ENCODE measurements around the gene PXYLP1. TPM values are rescaled to one million over a fixed set of nuclear protein-coding genes. Genes with fewer than 3 reads are reported as not detected.

PXYLP1 gene
- total and polyA plus RNA-seq, 2 of the 8 experiments (the other 6 are each of a cell fraction or from before 2014, with no cell fraction given): 19.4 to 20.6 TPM

GRCh38 chr3:141321109-141321497, 89.5 kb downstream of the PXYLP1 start:
- H2AK5ac ChIP-seq (ENCODE audit: low read depth, low read length): no peak overlapping the region
- H3K4me3 ChIP-seq (ENCODE audit: extremely low read depth in 1 of 4, insufficient read depth in 2 of 4, low read depth in 3 of 4, low read length in 4 of 4): no peak overlapping the region
- ChIA-PET CTCF (ENCODE audit: partially characterized antibody) (interaction anchor here (1.0 kb wide), 1 partner anchor 141 kb away, joined by 3 read pairs; no protein-coding TSS in a partner anchor), POLR2A (ENCODE audit: partially characterized antibody) (no interaction called here)
- no peak overlapping the region for H3K14ac ChIP-seq (ENCODE audit: insufficient read length)
- no peak overlapping the region for H3K27ac ChIP-seq (ENCODE audit: low read depth, low read length)
- no peak overlapping the region for H2BK15ac ChIP-seq (ENCODE audit: low read length)
- DNase-seq (ENCODE audit: low read depth in 1 of 2, low spot score in 2 of 2) (no peak), FAIRE-seq (no peak)
- H3K56ac ChIP-seq (replicated peaks; ENCODE audit: insufficient read length, low read depth, low read length): no peak overlapping the region
- no peak overlapping the region for H3K9ac ChIP-seq (replicated peaks in 1 of 4; ENCODE audit: extremely low read depth in 1 of 4, low read depth in 3 of 4, low read length in 3 of 4)
- H2BK20ac ChIP-seq (ENCODE audit: low read length): no peak overlapping the region
- no peak overlapping the region for H3K4me2 ChIP-seq (ENCODE audit: insufficient read depth in 1 of 2, low read depth in 2 of 2, low read length in 2 of 2)
- H4K91ac ChIP-seq (replicated peaks; ENCODE audit: insufficient read length, low read length): no peak overlapping the region
- no peaks in the 10 kb centered on the region; a peak in 1 of 4 replicates for H3K9me3 ChIP-seq (ENCODE audit: insufficient read depth in 2 of 2, low read depth in 1 of 2, low read length in 1 of 2)
- no peak overlapping the region for H2BK12ac ChIP-seq (ENCODE audit: low read depth, low read length)
- H3K18ac ChIP-seq (ENCODE audit: extremely low read depth, low read length): no peak overlapping the region
- no peaks in the 10 kb centered on the region for H3K79me2 ChIP-seq (ENCODE audit: control insufficient read depth in 1 of 2, insufficient read depth in 2 of 2, low read length in 2 of 2)
- 89% methylated on average over 1 of the region's 1 CpG; no CpG with 5 or more reads in 1 of the 2 experiments for WGBS, 2 experiments (ENCODE audit: extremely low coverage in 1 of 2, insufficient coverage in 1 of 2, insufficient read length in 1 of 2, insufficient replicate concordance in 2 of 2, low coverage in 1 of 2, low lambda C conversion rate in 2 of 2, missing lambda C conversion rate in 1 of 2)
- H4K8ac ChIP-seq (ENCODE audit: extremely low read depth, insufficient read depth, low read length): no peak overlapping the region
- H3K4ac ChIP-seq (replicated peaks; ENCODE audit: insufficient read length, low read depth, low read length): no peak overlapping the region
- no peaks in the 10 kb centered on the region for H3K4me1 ChIP-seq (replicated peaks in 1 of 4; ENCODE audit: control insufficient read depth in 3 of 4, insufficient read depth in 4 of 4, low read length in 3 of 4)
- H2BK5ac ChIP-seq (ENCODE audit: low read depth, low read length): no peak overlapping the region
- H3K36me3 ChIP-seq (ENCODE audit: control insufficient read depth in 2 of 4, insufficient read depth in 4 of 4, low read length in 3 of 4): no peaks in the 10 kb centered on the region
- TF ChIP-seq BRCA1 (IDR thresholded peaks at IDR 0.05; ENCODE audit: low read depth, low read length) (no peak), ATF3 (IDR thresholded peaks at IDR 0.05; ENCODE audit: insufficient read depth, low read depth, low read length) (no peak), MAX (IDR thresholded peaks at IDR 0.05) (no peak), MAFK (IDR thresholded peaks at IDR 0.05; ENCODE audit: low read depth, low read length) (no peak), POU5F1 (IDR thresholded peaks at IDR 0.05; ENCODE audit: low read depth, low read length) (no peak), RXRA (IDR thresholded peaks at IDR 0.05; ENCODE audit: insufficient read depth, low read depth, low read length) (no peak), BCL11A (IDR thresholded peaks at IDR 0.05; ENCODE audit: low read depth in 2 of 2, low read length in 2 of 2) (no peak), POLR2AphosphoS5 (IDR thresholded peaks at IDR 0.05; ENCODE audit: low read depth, low read length) (no peak), NRF1 (IDR thresholded peaks at IDR 0.05; ENCODE audit: low read depth, low read length) (no peak), KDM1A (IDR thresholded peaks at IDR 0.05; ENCODE audit: borderline replicate concordance, low read length) (no peak), JUND (IDR thresholded peaks at IDR 0.05; ENCODE audit: low read length) (no peak)
- no peak overlapping the region for H3K23ac ChIP-seq (ENCODE audit: insufficient read length)
- no peaks in the 10 kb centered on the region for H3K79me1 ChIP-seq (ENCODE audit: low read depth, low read length)
- 0 out of 2 replicates have a peak overlapping the region, but pooled peaks have one; percentile 74 for H2AFZ ChIP-seq (ENCODE audit: low read length)
- no peak overlapping the region for H2BK120ac ChIP-seq (replicated peaks; ENCODE audit: low read depth, low read length)
- no peaks in the 10 kb centered on the region for H3K23me2 ChIP-seq (ENCODE audit: low read depth, low read length)
- no peaks in the 10 kb centered on the region for H4K20me1 ChIP-seq (replicated peaks in 1 of 2; ENCODE audit: control insufficient read depth in 1 of 2, insufficient read depth in 2 of 2, low read length in 2 of 2)
- no peak overlapping the region for H4K5ac ChIP-seq (ENCODE audit: insufficient read length, low read depth, low read length)
- H3K27me3 ChIP-seq (replicated peaks in 1 of 4; ENCODE audit: control insufficient read depth in 3 of 4, extremely low read depth in 1 of 4, insufficient read depth in 3 of 4, low read length in 3 of 4): no peaks in the 10 kb centered on the region
